Endometrium (tissue), 2 donors: Measurements from ENCODE around the gene PSMF1.

Source experiments
- FAIRE-seq: peaks from 2 replicates; lab custom pipeline; 2012; peaks lifted over from hg19 to GRCh38; lab: Jason Lieb, UNC
- donor health status: control.
- donor health status: control.

PSMF1 gene

DNA sequence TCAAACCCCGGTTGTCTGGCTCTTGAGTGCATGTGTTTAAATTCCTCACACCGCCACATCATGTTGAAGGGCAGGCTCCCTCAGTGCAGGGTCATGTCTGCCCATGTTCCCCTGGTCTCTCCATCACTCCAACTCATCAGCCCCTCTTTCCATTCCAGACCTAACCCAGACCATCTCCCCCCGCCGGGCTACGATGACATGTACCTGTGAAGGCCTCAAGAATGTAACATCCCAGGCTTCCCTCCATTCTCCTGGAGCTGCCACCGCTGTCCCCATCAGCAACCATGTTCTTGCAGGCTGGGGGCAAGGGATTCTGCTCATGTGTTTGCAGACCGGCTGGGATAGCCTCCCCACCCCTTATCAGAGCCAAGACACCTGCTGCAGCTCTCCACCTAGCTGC is 46.5 kb downstream of the PSMF1 start:
- no peak for FAIRE-seq

DNA sequence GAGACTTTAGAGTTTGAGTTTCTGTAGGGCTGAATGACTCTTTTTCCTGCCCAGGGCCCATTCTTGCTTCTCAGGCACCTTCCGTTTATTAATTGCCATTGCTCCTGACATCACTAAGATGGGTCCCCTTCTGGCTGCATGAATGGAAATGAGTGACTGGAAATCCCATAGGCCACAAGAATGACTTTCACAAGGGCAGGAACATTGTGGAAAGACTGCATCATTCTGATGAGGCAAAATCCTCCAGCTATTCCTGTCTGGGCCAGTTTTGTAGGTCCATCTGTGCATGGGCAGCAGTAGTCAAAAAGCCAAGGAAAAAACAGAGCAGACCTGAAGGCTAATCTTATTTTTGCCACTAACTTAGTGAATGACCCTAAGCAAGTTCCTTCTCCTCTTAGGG is 47.1 kb downstream of the PSMF1 start:
- FAIRE-seq, result no peak

DNA sequence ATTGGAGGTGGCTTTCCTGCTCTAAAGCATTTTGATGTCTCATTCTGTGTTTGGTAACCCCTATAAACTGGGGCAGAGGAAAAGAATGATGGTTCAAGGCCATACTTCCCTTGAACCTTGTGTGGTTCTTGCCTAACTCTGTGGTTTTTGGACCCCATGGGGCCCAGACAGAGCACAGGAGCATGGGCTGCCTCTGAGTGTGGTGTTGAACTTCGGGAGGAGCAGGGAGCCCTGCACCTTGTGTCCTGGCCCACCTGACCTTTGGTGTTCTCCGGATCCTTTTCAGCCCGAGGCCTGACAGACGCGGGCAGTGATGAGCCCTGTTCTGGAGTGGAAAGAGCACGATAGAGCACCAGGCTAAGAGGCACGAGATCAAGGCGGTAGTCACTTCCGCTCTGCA is 47.5 kb downstream of the PSMF1 start:
- FAIRE-seq, result no peak

DNA sequence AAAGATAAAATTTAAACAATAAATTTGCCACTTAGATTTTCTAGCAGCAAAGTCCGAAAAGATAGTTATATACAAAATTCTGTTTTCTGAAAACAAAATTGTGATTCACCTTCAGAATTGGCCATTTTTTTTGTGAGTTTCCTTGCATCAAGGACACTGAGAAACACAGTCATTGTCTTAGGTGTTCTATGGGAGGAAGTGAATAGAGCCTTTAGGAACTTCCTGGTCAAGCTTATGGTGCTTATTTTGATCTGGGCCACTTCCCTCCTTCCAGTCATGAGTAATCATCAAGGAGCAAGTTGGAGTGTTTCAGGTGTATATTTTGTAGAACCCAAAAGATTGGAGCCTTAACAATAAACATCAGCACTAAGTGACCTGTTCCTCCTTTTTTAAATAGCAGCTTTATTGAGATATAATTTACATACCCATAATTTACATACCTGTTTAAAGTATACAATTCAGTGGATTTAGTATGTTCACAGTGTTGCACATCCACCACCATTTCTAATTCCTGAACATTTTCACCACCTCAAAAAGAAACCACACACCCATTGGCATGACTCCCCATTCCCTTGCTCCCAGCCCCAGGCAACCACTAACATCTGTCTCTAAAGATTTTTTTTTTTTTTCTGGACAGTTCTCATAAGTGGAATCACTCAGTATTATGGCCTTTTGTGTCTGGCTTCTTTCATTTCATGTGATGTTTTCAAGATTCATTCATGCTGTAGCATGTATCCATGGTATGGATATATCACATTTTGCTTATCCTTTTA is 48.7 kb downstream of the PSMF1 start:
- FAIRE-seq, result no peak

DNA sequence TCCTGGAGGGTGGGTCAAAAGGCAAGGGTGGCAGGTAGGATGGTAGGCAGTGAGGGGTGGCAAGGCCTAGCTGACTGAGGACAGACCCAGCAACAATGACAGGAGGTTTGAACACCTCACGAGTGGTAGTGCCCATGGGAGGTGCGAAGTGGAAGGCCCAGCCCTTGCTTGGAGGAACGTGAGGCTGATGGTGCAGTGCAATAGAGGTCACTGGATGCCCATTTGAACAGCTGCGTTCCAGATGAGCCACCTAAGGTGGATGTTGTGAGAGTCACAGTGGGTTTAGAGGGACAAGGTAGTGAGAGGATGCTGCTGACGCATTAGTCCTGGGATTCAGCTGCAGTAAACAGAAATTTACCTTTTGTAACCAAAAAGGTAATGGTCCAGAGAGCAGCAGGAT is 50.8 kb downstream of the PSMF1 start:
- no peak for FAIRE-seq

DNA sequence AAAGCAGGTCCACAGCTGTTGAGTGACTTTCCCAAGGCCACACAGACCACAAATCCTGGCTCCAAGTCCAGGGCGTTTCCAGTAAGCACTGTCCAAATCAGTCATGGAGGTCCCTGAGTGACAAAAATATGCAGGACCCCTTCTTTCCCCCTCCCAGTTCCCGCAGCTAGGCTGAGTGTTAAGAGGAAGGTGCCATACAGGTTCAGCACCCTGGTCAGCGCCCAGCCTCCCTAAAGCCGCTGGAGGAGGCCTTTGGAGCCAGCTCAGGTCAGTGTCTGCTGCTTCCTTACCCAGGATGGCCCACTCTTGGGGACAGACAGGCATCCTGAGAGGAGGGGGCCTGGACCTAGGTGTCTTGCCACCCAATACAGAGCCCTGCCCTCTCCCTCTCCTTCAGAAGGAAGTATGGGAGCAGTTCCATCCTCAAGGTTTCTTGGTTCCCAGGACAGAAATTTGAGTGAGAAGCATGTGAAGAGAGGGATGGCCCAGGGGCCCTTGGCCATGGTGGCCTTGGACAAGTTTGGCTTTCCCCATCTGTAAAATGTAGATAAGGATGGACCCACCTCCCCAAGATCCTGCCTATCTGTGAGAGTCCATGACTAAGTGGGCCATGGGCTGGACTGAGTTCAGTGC is 53.2 kb downstream of the PSMF1 start:
- no peak for FAIRE-seq

DNA sequence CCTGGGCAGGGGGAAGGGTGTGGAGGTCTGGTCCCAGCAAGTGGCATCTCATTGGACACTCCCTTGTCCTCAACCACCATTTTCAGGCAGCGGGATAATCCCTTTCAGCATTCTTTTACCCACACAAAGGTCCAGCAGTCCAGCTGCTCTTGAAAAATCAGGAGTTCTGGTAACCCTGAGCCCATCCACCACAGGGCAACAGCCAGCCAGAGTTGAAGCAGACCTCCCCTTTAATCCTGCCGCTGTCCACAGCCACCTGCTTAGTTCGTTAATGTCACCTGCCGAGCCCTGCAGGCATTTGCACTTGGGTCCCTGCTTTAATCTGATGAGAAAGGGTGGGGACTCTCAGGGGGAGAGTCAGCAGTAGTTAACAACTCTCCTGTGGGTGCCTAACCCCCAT is 55.3 kb downstream of the PSMF1 start:
- no peak for FAIRE-seq

DNA sequence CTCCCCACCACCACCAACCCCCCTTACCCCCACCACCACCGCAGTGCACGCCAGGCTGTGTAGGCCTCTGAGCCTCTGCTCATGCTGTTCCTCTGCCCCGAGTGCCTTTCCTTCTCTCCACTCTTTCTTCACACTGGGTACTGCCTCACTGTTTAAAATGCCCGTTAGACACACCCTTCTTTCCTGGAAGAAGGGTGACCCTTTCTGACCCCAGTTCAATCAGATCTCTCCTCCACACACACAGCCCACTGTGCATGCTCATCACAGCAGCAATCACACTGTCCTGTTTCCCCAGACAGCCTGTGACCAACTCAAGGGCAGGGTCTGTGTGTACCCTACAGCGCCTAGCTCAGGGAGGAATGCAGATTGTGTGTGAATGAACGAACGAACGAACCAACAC is 56.4 kb downstream of the PSMF1 start:
- FAIRE-seq, result no peak

DNA sequence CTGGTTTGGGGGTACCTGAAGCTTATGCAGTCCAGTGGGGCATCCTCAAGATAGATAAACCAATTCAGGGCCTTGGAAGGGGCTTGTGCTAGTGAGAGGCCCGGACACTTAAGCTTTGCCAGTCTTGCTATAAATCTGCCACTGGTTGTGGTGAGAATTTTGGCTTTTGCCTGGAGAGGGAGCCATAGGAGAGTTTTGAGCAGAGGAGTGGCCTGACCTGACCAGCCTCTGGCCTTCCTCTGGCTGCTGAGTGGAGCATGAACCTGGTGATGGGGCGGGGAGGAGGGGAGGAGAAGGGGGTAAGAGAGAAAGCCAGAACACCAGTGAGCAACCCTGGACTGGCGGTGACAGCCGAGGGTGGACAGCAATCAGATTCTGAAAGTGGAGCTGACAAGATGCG is 59.3 kb downstream of the PSMF1 start:
- FAIRE-seq, result no peak

DNA sequence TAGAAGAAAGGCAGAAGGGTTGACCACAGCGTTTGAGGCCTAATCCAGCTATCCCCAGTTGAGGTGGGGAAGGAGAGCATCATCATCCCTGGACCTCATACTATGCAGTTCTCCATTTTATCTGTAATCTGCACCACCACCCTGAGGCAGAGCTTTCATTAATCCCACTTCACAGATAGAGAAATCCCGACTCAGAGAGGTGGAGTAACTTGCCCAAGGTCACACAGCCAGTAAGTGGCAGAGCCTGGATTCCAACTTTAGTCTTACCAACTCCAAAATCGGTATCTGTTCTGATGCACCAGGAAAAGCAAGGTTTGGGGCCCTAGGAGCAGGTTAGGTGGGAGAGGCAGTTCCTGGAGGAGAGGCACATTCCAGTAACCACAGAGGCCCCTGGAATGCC is 59.7 kb downstream of the PSMF1 start:
- FAIRE-seq, result no peak

DNA sequence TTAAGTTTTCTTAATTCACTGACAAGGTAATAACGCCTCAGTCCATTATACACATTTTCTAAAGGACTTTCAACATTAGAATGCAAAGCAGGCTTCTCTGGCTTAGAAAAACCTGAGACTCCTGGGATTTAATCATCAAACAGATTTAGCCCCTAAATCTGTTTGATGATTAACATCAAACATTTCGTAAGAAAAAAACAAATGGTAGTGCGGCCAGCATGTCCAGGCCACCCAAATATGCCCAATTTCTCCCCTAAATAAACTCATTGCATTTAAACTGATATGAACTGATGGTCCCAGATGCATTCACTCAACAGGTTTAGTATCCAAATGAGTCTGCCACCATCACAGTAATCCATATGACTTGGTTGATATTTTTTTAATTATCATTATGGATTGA is 60.2 kb downstream of the PSMF1 start:
- no peak for FAIRE-seq

DNA sequence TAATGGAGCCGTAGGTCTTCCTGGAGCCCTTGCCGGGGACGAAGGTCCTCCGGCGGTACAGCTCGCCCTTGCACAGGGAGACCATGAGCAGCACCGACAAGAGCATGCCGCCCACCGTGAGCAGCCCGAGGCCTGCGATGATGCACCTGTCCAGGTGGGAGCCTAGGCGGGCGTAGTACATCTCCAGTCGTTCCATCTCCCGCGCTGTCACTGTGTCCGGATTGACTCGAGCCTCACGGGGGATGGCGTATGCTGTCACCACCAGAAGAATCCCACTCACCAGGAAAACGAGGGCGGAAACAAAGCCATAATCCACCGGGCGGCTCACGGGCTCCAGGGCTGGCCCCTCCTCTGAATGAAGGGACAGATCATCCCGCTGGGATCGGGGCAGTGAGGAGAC is 62.5 kb downstream of the PSMF1 start:
- FAIRE-seq, result no peak

DNA sequence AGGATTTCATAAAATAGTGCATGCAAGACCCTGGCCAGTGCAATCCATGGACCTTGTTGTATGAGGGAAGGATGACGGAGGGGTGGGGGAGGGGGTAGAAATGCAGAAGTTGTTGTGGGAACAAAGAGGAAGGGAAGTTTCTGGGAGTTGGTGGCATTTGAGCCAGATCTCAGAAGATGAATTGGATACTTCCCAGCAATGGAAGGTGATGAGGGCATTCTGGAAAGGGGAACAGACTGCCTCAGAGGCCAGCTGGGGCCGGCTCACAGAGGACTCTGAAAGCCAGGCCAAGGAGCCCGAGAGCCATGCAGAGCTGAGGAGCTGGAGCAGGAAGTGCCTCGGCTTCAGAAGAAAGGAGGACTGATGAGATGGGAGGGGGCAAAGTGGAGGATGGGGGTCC is 63.7 kb downstream of the PSMF1 start:
- no peak for FAIRE-seq

DNA sequence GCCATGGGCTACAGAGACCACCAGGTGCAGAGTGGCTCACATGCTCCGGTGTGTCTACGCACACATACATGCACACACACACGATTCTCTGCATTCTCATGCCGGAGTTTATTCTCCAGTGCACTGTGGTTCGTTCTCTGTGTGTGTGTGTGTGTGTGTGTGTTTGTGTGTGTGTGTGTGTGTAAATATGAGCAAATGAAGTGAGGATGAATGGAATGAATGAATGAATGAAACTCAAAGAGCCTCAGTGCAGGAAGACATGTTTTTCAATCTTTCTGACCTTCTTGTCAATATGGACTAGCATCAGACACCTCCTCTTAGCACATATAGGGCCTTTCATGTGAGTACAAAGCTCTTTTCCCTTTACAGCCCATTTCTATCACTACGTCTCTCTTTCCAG is 64.8 kb downstream of the PSMF1 start:
- no peak for FAIRE-seq

DNA sequence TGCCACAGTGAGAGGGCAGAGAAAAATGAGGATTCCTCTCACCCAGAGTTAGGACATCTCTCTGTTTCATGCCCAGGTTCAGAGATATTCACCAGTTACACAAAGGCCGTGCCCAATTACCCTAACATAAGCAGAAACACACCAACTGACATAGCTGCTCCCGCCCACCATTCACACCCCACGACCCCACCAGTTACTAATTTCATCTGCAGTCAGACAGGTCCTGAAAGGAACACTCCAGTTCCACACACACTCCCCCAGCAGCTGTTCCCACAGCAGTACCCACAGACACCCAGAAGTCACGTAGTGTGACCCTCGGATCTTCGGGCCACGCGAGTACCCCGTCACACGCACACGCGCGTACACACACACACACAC is 65.8 kb downstream of the PSMF1 start:
- FAIRE-seq, result no peak

DNA sequence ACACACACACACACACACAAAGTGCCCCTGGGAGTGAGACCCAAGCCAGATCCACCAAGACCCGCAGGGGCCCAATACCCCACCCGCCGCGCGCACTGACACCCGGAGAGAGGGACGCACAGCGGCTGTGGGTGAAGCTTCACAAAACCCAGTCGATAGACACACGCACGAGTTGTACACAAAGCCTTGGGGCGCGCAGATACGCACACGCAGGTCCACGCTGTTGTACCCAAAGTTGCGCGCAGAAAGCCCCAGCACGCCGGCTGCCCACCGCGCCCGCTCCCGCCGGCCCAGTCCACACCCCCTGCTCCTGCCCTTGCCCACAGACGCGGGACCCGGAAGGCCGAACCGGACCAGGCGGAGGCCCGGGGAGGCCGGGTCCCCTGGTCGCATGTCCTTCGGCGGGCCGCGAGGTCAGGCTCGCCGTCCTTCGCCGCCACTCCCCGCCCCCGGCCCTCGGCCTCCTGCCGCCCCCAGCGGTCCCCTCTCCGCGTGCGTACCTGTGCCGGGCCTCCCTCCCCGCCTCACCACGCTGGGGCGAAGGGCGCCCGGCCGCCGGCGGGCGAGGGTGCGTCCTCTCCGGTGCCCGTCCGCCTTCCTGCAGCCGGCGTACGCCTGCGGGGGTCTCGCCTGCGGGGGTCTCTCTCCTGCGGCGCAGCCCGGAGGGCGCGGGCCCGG is 66.4 kb downstream of the PSMF1 start, which contains the start of gene TMEM74B:
TSS of gene TMEM74B (minus strand) at position 344 of the 678 bp plus-strand sequence. CDS start 1,180 bp downstream, outside the sequence.
- no peak for FAIRE-seq

DNA sequence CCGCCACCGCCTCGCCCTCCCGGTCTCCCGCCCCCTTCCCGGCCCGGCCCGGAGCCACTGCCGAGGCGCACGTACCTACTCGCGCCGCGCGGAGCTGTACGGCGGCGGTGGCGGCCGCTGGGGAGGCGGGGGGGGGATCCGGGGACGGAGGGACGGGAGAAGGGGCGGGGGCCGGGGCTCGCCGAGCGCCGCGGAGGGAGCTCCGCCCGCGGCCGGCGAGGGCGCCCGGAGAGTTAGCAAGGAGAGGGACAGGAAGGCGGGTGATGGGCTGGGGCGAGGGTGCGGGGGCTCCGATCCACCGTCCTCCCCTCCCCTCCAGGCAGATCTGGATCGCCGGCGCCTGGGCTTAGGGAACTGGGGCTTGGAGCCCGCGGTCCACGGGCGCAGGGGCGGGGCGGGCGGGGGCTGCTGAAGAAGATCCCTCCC is 66.9 kb downstream of the PSMF1 start:
- FAIRE-seq, result no peak

DNA sequence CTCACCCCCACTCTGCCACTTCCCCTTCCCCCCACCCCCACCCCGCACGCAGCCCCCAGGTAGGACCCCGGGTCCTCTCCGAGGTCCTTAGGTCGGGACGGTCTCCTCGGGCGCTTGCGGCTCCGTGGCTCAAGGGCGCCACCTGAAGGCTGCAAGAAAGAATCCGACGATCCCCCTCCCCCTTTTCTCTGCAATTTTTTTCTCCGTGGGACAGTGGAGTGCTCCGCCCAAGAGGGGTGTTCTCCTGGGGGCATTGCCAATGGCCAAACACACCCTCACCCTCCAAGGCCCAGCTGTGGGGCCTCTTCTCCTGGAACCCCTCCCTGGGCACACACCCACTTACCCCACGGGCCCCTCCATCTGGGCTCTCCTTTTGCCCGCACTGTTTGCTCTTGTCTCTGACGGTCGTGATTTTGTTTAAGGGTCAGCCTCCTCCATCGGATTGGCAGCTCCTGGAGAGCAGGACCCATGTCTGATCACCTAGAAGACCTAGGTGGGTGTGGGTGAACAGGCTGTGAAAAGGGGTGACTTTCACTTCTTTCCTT is 67.5 kb downstream of the PSMF1 start:
- no peak for FAIRE-seq

DNA sequence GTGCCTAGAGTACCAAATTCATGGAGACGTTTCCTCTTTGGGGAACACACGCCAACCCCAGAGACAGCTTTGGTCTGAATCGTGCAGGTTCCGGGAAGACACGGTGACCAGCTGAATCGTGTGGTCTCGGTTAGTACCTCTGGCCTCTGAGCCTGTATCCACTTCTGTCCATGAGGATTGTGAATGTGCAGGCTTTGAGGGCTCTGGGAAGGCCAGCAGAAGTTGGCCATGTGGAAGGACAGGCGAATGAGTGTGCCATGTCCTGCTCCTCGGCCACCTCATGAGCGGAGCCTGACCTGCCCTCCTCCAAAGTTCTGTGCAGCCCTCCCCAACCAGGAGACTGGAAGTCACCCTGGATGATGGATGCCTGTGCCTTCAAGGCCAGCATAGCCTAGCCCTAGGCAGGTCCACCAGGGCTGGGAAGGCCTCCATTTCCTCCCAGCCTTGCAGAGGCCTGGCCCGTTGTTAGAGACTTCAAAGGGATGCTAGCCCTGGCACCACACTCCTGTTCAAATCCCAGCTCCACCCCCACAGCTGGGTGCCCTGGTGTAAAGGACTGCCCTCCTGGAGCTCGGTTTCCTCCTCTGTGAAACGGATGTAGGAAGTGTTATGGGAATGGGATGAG is 68.1 kb downstream of the PSMF1 start:
- no peak for FAIRE-seq

DNA sequence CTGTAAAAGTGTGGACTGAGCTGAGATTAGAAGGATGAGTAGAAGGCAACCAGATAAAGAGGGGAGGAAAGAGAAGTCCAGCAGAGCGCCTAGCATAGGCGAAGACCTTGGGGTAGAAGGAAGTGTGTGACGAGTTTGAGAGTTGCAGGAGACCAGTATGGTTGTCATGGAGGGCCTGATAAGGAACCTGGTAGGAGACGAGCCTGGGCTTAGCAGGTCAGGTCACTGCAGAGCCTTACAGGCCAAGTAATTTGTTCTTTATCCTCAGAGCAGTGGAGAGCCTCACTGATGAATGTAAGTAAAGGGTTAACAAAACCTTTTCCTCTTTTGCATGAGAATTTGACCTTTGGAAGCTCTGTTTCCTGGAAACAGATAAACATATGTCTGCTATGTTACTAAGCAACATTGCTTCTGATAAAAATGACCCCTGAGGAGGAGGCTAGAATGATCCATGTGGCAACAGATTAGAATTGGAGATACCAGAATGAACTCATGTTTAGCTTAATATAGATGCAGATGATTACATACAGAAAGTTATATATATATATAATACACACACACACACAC is 69.3 kb downstream of the PSMF1 start:
- no peak for FAIRE-seq

DNA sequence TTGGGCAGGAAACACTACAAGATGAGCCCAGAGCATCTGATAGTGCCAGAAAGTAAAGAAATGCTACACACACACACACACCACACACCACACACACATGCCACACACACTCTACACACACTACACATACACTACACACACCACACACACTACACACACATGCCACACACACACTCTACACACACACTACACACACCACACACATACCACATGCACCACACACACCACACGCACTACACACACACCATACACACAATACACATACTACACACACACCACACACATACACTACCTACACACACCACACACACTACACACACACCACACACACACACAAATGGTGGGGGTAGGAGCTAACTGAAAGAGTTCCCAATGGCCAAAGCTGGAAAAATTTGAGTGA is 69.9 kb downstream of the PSMF1 start:
- FAIRE-seq, result no peak

DNA sequence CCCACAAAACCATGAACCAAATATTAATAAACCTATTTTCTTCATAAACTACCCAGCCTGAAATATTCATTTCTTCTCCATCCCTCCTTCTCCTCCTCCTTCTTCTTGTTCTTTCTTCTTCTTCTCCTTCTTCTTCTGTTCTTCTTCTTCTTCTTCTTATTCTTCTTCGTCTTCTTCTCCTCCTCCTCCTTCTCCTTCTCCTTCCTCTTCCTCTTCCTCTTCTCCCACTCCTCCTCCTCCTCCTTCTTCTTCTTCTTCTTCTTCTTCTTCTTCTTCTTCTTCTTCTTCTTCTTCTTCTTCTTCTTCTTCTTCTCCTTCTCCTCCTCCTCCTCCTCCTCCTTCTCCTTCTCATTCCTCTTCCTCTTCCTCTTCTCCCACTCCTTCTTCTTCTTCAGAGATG is 71.4 kb downstream of the PSMF1 start:
- FAIRE-seq, result no peak
